Measurements from ENCODE around the gene VPS13D. TPM values are rescaled to one million over a fixed set of nuclear protein-coding genes. Genes with fewer than 3 reads are reported as not detected.

The VPS13D gene
- total and polyA plus RNA-seq, 2 donors (not counting 3 experiments of a cell fraction or from before 2014, with no cell fraction given), result 13.6 to 48.5 TPM

DNA sequence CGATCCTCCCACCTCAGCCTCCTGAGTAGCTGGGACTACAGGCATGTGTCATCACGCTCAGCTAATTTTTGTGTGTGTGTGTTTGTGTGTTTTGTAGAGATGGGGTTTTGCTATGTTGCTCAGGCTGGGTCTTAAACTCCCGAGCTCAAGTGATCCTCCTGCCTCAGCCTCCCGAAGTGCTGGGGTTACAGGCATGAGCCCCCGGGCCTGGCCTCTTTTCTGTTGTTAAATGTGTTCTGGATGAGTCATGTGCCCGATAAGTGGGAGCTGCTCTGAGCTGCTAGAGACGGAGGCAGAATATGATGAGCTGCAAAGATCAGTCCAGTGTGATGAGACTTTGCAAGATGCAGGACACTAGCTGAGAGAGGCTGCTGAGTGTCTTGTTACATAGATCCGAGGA, 75.5 kb downstream of the VPS13D start:
- H3K36me3 ChIP-seq (ENCODE audit: control insufficient read depth in 2 of 2, extremely low read depth in 1 of 2, insufficient read depth in 2 of 2, low read length in 2 of 2), result peaks cover 8 to 20% of the 10 kb centered on the region in 2 experiments
- no peaks in the 10 kb centered on the region for H3K9me1 ChIP-seq (replicated peaks; ENCODE audit: control insufficient read depth, extremely low read depth, insufficient read depth, low read length)
- no peak overlapping the region for H3K27ac ChIP-seq (ENCODE audit: insufficient read depth, low read depth, low read length)
- no peak overlapping the region for H2AFZ ChIP-seq (ENCODE audit: low read depth, low read length)
- no peak overlapping the region for H3K4me3 ChIP-seq (replicated peaks in 1 of 3; ENCODE audit: insufficient read depth in 1 of 3, low read depth in 1 of 3, low read length in 3 of 3)
- no peak overlapping the region for H3K4me2 ChIP-seq (ENCODE audit: insufficient read depth, low read length)
- dilution Hi-C loops (cut with MboI; ENCODE audit: extremely low pct_ligation_motif_present, low sequenced_read_pairs) (no loop called here), intact Hi-C loops (cut with micrococcal nuclease) (no loop called here)
- POLR2A ChIA-PET, result no interaction called here
- no peaks in the 10 kb centered on the region for H4K20me1 ChIP-seq (replicated peaks; ENCODE audit: control insufficient read depth, extremely low read depth, insufficient read depth, low read length)
- FAIRE-seq (no peak), DNase-seq (ENCODE audit: low read depth, low spot score) (no peak)
- H3K27me3 ChIP-seq (ENCODE audit: control insufficient read depth in 2 of 2, insufficient read depth in 2 of 2, low read length in 2 of 2), result no peaks in the 10 kb centered on the region
- no peak for TF ChIP-seq JUN (IDR thresholded peaks at IDR 0.05; ENCODE audit: borderline replicate concordance, insufficient read depth, insufficient read length, low read depth)
- TF ChIP-seq, protein P1, sequence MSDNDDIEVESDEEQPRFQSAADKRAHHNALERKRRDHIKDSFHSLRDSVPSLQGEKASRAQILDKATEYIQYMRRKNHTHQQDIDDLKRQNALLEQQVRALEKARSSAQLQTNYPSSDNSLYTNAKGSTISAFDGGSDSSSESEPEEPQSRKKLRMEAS (IDR thresholded peaks at IDR 0.05; ENCODE audit: insufficient read depth, insufficient read length), result no peak
- TF ChIP-seq EZH2 (IDR thresholded peaks at IDR 0.05; ENCODE audit: borderline replicate concordance, low read depth, low read length, severe bottlenecking), result no peak
- TF ChIP-seq, protein P2, sequence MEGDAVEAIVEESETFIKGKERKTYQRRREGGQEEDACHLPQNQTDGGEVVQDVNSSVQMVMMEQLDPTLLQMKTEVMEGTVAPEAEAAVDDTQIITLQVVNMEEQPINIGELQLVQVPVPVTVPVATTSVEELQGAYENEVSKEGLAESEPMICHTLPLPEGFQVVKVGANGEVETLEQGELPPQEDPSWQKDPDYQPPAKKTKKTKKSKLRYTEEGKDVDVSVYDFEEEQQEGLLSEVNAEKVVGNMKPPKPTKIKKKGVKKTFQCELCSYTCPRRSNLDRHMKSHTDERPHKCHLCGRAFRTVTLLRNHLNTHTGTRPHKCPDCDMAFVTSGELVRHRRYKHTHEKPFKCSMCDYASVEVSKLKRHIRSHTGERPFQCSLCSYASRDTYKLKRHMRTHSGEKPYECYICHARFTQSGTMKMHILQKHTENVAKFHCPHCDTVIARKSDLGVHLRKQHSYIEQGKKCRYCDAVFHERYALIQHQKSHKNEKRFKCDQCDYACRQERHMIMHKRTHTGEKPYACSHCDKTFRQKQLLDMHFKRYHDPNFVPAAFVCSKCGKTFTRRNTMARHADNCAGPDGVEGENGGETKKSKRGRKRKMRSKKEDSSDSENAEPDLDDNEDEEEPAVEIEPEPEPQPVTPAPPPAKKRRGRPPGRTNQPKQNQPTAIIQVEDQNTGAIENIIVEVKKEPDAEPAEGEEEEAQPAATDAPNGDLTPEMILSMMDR (IDR thresholded peaks at IDR 0.05; ENCODE audit: extremely low read depth in 1 of 2, insufficient read depth in 1 of 2, low read depth in 1 of 2, low read length in 2 of 2), result no peak
- no peak for TF ChIP-seq MYC (IDR thresholded peaks at IDR 0.05; ENCODE audit: low read depth, low read length)
- TF ChIP-seq POLR2A (IDR thresholded peaks at IDR 0.05; ENCODE audit: low read depth, low read length), result no peak
- no peak for TF ChIP-seq GATA2 (IDR thresholded peaks at IDR 0.05; ENCODE audit: insufficient read depth, insufficient read length, low read depth, low read length)
- TF ChIP-seq FOS (IDR thresholded peaks at IDR 0.05; ENCODE audit: borderline replicate concordance, insufficient read depth, low read length), result no peak
- TF ChIP-seq POLR2AphosphoS5 (IDR thresholded peaks at IDR 0.05; ENCODE audit: insufficient read depth, low read depth, low read length), result no peak
- H3K9ac ChIP-seq (replicated peaks; ENCODE audit: extremely low read depth, insufficient read depth, low read length), result no peak overlapping the region
- H3K79me2 ChIP-seq (ENCODE audit: control insufficient read depth, insufficient read depth, low read length), result no peaks in the 10 kb centered on the region
- CTCF ChIA-PET, result interaction anchor here (0.9 kb wide), 2 partner anchors 30 to 354 kb away, joined by 4 read pairs; no protein-coding TSS in a partner anchor
- no peaks in the 10 kb centered on the region for H3K9me3 ChIP-seq (replicated peaks; ENCODE audit: control insufficient read depth, insufficient read depth, low read length)
- no TSS peak for BruUV-seq (replicated peaks)
- no peaks in the 10 kb centered on the region for H3K4me1 ChIP-seq (ENCODE audit: control insufficient read depth, extremely low read depth, insufficient read depth, low read length)

Data from endothelial cell of umbilical vein (primary cell).